Neural progenitor cell (in vitro differentiated cells): ENCODE data around the gene RHOJ. TPM values are rescaled to one million over a fixed set of nuclear protein-coding genes. Genes with fewer than 3 reads are reported as not detected.
"Not testable (repeated sequence)": the region's sequence is repeated elsewhere in the genome, so short reads cannot be mapped to it uniquely, and the experiment has no call there.

Source experiments
- DNase-seq: peaks from one replicate; pipeline ENCODE4 v3.0.0-alpha.2; 2016; ENCODE audit warnings: low spot score
- H2AFZ ChIP-seq: fragments of 200-600 bp; sonication (generic); replicated peaks from 2 replicates; pipeline ENCODE4 v1.6.1; 2016; ENCODE audit warnings: antibody characterized with exemption
- H3F3A ChIP-seq: fragments of 200-600 bp; sonication (generic); 2 replicates; pipeline ENCODE4 v1.6.1; 2016; ENCODE audit warnings: antibody characterized with exemption, low read depth
- H3K27ac ChIP-seq: fragments of 200-600 bp; sonication (generic); 2 replicates; pipeline ENCODE4 v1.5.1; 2016; ENCODE audit warnings: mild to moderate bottlenecking
- H3K27me3 ChIP-seq: fragments of 200-600 bp; sonication (generic); 2 replicates; pipeline ENCODE4 v1.6.1; 2016; ENCODE audit warnings: mild to moderate bottlenecking, moderate library complexity
- H3K36me3 ChIP-seq: fragments of 200-600 bp; sonication (generic); 2 replicates; pipeline ENCODE4 v1.5.1; 2016
- H3K4me1 ChIP-seq: fragments of 200-600 bp; sonication (generic); 2 replicates; pipeline ENCODE4 v1.6.1; 2016; ENCODE audit warnings: mixed run types
- H3K4me2 ChIP-seq: fragments of 200-600 bp; sonication (generic); 2 replicates; pipeline ENCODE4 v1.6.1; 2016
- H3K4me3 ChIP-seq: fragments of 200-600 bp; sonication (generic); 2 replicates; pipeline ENCODE4 v1.5.1; 2016
- H3K79me2 ChIP-seq: fragments of 200-600 bp; sonication (generic); 2 replicates; pipeline ENCODE4 v1.6.1; 2016; ENCODE audit warnings: low read depth
- H3K9ac ChIP-seq: fragments of 200-600 bp; sonication (generic); 2 replicates; pipeline ENCODE4 v1.6.1; 2016
- H3K9me3 ChIP-seq: fragments of 200-600 bp; sonication (generic); 2 replicates; pipeline ENCODE4 v1.5.1; 2016; ENCODE audit warnings: low read depth
- H4K20me1 ChIP-seq: fragments of 200-600 bp; sonication (generic); 2 replicates; pipeline ENCODE4 v1.6.1; 2016; ENCODE audit warnings: low read depth
- H3K27ac Mint-ChIP-seq: 3 replicates; pipeline ENCODE4 v1.8.0; 2021; ENCODE audit warnings: mixed read lengths
- H3K27me3 Mint-ChIP-seq: 2 replicates; pipeline ENCODE4 v1.8.0; 2022; ENCODE audit warnings: low read depth, mild to moderate bottlenecking, inconsistent platforms, moderate library complexity, mixed read lengths; ENCODE audit not compliant: insufficient read depth
- H3K36me3 Mint-ChIP-seq: 3 replicates; pipeline ENCODE4 v1.8.0; 2021; ENCODE audit warnings: mixed read lengths
- H3K4me1 Mint-ChIP-seq: 3 replicates; pipeline ENCODE4 v1.8.0; 2021; ENCODE audit warnings: mixed read lengths
- H3K4me3 Mint-ChIP-seq: 3 replicates; pipeline ENCODE4 v1.8.0; 2021; ENCODE audit warnings: mild to moderate bottlenecking, moderate library complexity, mixed read lengths
- H3K9me3 Mint-ChIP-seq: 3 replicates; pipeline ENCODE4 v1.8.0; 2020; ENCODE audit warnings: mixed read lengths
- EZH2 ChIP-seq: fragments of 200-600 bp; sonication (generic); IDR thresholded peaks from 2 replicates; pipeline ENCODE4 v1.6.1; 2017; ENCODE audit warnings: antibody characterized with exemption, mild to moderate bottlenecking, moderate library complexity
- EZH2phosphoT487 ChIP-seq: fragments of 200-600 bp; sonication (generic); IDR thresholded peaks from 2 replicates; pipeline ENCODE4 v1.6.1; 2017; ENCODE audit warnings: antibody characterized with exemption
- total RNA-seq: library from RNA; depleted of rRNA; stranded (reverse); fragments of >200 nt; gene quantifications from 2 replicates; pipeline ENCODE4 v1.2.3, GENCODE V29; 2015; ENCODE audit warnings: low replicate concordance
- TF ChIP-seq, protein P1 (sequence below): fragments of 200-600 bp; sonication (generic); IDR thresholded peaks from 2 replicates; pipeline ENCODE4 v1.5.1; 2017; ENCODE audit warnings: antibody characterized with exemption, mild to moderate bottlenecking

Gene RHOJ
- total RNA-seq, 1 donor from 2014 or later = not detected

DNA sequence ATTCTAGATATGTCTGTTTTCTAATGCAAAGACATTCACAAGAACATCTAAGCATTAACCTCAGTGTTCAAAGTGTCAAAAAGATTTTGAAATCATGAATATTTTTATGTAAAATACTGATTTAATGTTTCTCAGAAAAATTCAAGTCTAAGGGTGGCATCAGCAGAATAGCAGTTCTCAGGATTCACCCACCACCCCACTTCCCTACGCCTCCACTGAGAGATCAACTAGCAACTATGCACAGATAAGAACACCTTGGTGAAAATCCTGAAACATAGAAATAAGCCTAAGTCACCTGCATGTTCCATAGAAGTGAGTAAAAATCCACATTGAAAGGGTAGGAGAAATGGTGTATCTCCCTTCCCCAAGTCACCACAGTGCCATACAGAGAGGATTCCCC is 40.9 kb upstream of the RHOJ start:
- no peaks in the 10 kb centered on the region for H3K27me3 ChIP-seq
- H3F3A ChIP-seq = no peaks in the 10 kb centered on the region
- peaks cover 3% of the 10 kb centered on the region for H3K27me3 Mint-ChIP-seq
- H3K36me3 Mint-ChIP-seq = no peaks in the 10 kb centered on the region
- H3K9ac ChIP-seq = no peak overlapping the region
- no peaks in the 10 kb centered on the region for H3K36me3 ChIP-seq
- H3K4me3 ChIP-seq = no peak overlapping the region
- H2AFZ ChIP-seq = no peak overlapping the region
- no peak overlapping the region for H3K4me3 Mint-ChIP-seq
- no peaks in the 10 kb centered on the region for H4K20me1 ChIP-seq
- no peaks in the 10 kb centered on the region for H3K79me2 ChIP-seq
- no peak for TF ChIP-seq EZH2
- no peak for TF ChIP-seq EZH2phosphoT487
- TF ChIP-seq, protein P1, sequence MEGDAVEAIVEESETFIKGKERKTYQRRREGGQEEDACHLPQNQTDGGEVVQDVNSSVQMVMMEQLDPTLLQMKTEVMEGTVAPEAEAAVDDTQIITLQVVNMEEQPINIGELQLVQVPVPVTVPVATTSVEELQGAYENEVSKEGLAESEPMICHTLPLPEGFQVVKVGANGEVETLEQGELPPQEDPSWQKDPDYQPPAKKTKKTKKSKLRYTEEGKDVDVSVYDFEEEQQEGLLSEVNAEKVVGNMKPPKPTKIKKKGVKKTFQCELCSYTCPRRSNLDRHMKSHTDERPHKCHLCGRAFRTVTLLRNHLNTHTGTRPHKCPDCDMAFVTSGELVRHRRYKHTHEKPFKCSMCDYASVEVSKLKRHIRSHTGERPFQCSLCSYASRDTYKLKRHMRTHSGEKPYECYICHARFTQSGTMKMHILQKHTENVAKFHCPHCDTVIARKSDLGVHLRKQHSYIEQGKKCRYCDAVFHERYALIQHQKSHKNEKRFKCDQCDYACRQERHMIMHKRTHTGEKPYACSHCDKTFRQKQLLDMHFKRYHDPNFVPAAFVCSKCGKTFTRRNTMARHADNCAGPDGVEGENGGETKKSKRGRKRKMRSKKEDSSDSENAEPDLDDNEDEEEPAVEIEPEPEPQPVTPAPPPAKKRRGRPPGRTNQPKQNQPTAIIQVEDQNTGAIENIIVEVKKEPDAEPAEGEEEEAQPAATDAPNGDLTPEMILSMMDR = no peak
- no peaks in the 10 kb centered on the region for H3K4me1 ChIP-seq
- H3K27ac Mint-ChIP-seq = no peak overlapping the region
- no peak overlapping the region for H3K27ac ChIP-seq
- no peak for DNase-seq
- H3K9me3 Mint-ChIP-seq = peaks cover 16% of the 10 kb centered on the region
- no peaks in the 10 kb centered on the region for H3K4me1 Mint-ChIP-seq
- no peak overlapping the region for H3K4me2 ChIP-seq
- H3K9me3 ChIP-seq = peaks cover 17% of the 10 kb centered on the region

DNA sequence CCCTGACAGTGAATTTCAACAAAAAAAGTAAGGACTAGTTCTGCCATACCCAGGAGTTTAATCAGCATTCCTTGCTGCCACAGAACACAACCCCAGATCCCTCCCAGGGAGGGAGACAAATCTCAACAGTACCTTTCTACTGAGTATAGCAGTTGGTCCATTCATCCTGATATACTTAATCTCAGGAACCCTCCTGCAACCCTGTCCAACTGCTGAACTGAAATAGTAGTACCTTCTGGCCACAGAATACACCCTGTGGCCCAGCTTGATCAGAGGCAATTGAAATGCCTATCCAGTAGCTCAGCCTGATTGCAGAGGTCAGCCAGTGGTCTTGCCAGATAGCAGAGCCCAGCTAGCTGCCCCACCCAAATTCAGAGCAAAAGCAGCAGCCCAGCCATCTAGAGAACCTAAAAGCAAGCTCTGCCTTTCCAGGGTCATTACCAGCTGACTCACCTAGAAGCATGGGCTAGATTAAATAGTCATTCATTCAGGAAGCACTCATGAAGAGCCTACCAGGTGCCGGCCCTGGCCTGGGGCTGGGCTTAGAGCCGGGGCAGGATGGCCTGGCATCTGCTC is 40.0 kb upstream of the RHOJ start:
- no peaks in the 10 kb centered on the region for H3K27me3 ChIP-seq
- no peak overlapping the region for H3K4me3 ChIP-seq
- no peaks in the 10 kb centered on the region for H4K20me1 ChIP-seq
- H3F3A ChIP-seq = no peaks in the 10 kb centered on the region
- TF ChIP-seq EZH2phosphoT487 (no peak), EZH2 (no peak)
- TF ChIP-seq, protein P1 = no peak
- H3K4me3 Mint-ChIP-seq = no peak overlapping the region
- H3K4me2 ChIP-seq = no peak overlapping the region
- no peak overlapping the region for H2AFZ ChIP-seq
- H3K27ac Mint-ChIP-seq = no peak overlapping the region
- H3K27ac ChIP-seq = no peak overlapping the region
- no peak for DNase-seq
- H3K9ac ChIP-seq = no peak overlapping the region
- no peaks in the 10 kb centered on the region for H3K4me1 Mint-ChIP-seq
- H3K9me3 Mint-ChIP-seq = peaks cover 16% of the 10 kb centered on the region
- peaks cover 20% of the 10 kb centered on the region for H3K9me3 ChIP-seq
- no peaks in the 10 kb centered on the region for H3K4me1 ChIP-seq
- no peaks in the 10 kb centered on the region for H3K79me2 ChIP-seq
- no peaks in the 10 kb centered on the region for H3K36me3 ChIP-seq
- no peaks in the 10 kb centered on the region for H3K36me3 Mint-ChIP-seq
- H3K27me3 Mint-ChIP-seq = peaks cover 3% of the 10 kb centered on the region

DNA sequence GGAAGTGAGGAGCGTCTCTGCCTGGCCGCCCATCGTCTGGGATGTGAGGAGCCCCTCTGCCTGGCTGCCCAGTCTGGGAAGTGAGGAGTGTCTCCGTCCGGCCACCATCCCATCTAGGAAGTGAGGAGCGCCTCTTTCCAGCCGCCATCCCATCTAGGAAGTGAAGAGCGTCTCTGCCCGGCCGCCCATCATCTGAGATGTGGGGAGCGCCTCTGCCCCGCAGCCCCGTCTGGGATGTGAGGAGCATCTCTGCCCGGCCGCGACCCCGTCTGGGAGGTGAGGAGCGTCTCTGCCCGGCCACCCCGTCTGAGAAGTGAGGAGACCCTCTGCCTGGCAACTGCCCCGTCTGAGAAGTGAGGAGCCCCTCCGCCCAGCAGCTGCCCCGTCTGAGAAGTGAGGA is 39.0 kb upstream of the RHOJ start:
- H2AFZ ChIP-seq, H3K27ac Mint-ChIP-seq, H3K27me3 Mint-ChIP-seq, H3K4me1 Mint-ChIP-seq, H3K27ac ChIP-seq, DNase-seq, H3K79me2 ChIP-seq, H3K4me2 ChIP-seq, H3K4me3 ChIP-seq, H3F3A ChIP-seq, H4K20me1 ChIP-seq, H3K4me1 ChIP-seq, H3K4me3 Mint-ChIP-seq, H3K9ac ChIP-seq, H3K27me3 ChIP-seq, H3K36me3 Mint-ChIP-seq, H3K36me3 ChIP-seq: not testable (repeated sequence)
- H3K9me3 Mint-ChIP-seq = peaks cover 20% of the 10 kb centered on the region
- H3K9me3 ChIP-seq = peaks cover 20% of the 10 kb centered on the region

DNA sequence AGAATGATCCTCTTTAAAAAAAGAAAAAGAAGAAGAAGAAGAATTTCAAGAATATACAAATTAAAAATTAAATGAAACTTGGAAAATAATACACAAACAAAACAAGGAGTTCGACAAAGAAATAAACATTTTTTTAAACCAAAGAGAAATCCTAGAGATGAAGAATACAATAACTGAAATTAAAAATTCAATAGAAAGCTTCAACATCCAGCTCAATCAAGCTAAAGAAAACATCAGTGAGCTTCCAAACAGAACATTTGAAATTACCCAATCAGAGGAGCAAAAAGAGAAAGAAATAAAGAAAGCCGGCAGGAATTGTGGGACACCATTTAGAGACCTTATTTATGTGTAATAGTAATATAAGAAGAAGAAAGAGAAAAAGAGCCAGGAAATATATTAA is 37.2 kb upstream of the RHOJ start:
- H3K27me3 ChIP-seq = no peaks in the 10 kb centered on the region

More for the DNA sequence above, 37.2 kb upstream of the RHOJ start:
- no peak overlapping the region for H3K9ac ChIP-seq
- Mint-ChIP-seq H3K4me1 (no peaks in the 10 kb centered on the region), H3K27ac (no peak overlapping the region), H3K9me3 (peaks cover 20% of the 10 kb centered on the region), H3K36me3 (no peaks in the 10 kb centered on the region), H3K4me3 (no peak overlapping the region), H3K27me3 (peaks cover 3% of the 10 kb centered on the region)
- H3K4me2 ChIP-seq = no peak overlapping the region
- no peak for DNase-seq
- H3K27ac ChIP-seq = no peak overlapping the region
- no peaks in the 10 kb centered on the region for H3K79me2 ChIP-seq
- no peak overlapping the region for H3K4me3 ChIP-seq
- no peaks in the 10 kb centered on the region for H3K4me1 ChIP-seq
- peaks cover 20% of the 10 kb centered on the region for H3K9me3 ChIP-seq
- no peaks in the 10 kb centered on the region for H3K36me3 ChIP-seq
- H3F3A ChIP-seq = no peaks in the 10 kb centered on the region
- H4K20me1 ChIP-seq = no peaks in the 10 kb centered on the region
- H2AFZ ChIP-seq = no peak overlapping the region
- TF ChIP-seq, protein P1 = no peak
- TF ChIP-seq EZH2phosphoT487 = no peak
- TF ChIP-seq EZH2 = no peak
